Lower leg skin (tissue), 4 donors: ENCODE data around the gene MAMLD1. TPM values are rescaled to one million over a fixed set of nuclear protein-coding genes. Genes with fewer than 3 reads are reported as not detected.

ENCODE experiments used
- DNase-seq, 2 donors: peaks; one replicate each; pipeline ENCODE4 v3.0.0-alpha.2; 2019; ENCODE audit warnings: low spot score in 2 of 2
- H3K4me3 ChIP-seq: fragments of 200-600 bp; sonication (generic); 2 replicates; pipeline ENCODE4 v1.5.1; 2017; ENCODE audit warnings: mild to moderate bottlenecking, low read depth; ENCODE audit not compliant: poor library complexity, severe bottlenecking
- POLR2A ChIP-seq, 2 donors: fragments of 450-650 bp; IDR thresholded peaks; one replicate each; pipeline ENCODE4 v1.6.1; 2016 to 2017; ENCODE audit warnings: antibody characterized with exemption in 2 of 2, mild to moderate bottlenecking in 1 of 2, moderate library complexity in 1 of 2
- WGBS, 2 donors: methylation state at CpG; one replicate each; pipeline ENCODE4 v1.1.5; 2018; 5-methylcytosine and 5-hydroxymethylcytosine counted together
- intact Hi-C: fragments of 100-400 bp; cut with DNase I; formaldehyde crosslinking; loops from one replicate; pipeline ENCODE4 v1.15.0; 2023; ENCODE audit warnings: low total_unique reads
- total RNA-seq, 4 donors: library from RNA; depleted of rRNA; stranded (reverse); fragments of >200 nt; gene quantifications; one replicate each; pipeline ENCODE4 v1.1.0, GENCODE V29; 2016
- TF ChIP-seq, protein P1 (sequence below), 3 donors: fragments of 450-650 bp; IDR thresholded peaks; one replicate each; pipeline ENCODE4 v1.5.1; 2016; ENCODE audit warnings: antibody characterized with exemption in 3 of 3, mild to moderate bottlenecking in 3 of 3, moderate library complexity in 2 of 3

Gene MAMLD1
- total RNA-seq, 4 donors from 2014 or later: 1.9 to 3.2 (median 2.6) TPM

DNA sequence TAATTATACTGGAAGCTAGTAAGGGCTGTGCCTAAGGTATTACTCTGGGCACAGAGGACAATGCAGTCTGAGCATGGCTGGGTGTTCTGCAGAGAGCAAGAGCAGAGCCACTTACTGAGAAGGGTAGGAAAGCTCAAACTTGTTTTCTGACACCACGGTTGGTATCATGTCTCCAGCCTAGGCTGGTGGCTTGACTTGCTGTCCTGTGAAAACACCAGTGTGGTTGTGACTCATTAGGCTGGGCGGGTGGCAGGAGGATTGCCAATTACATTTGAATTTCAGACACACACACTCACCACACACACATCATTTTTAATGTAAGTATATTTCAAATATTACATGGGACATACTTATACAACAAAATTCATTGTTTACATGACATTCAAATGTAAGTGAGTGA lies 185.6 kb downstream of the MAMLD1 start:
- H3K4me3 ChIP-seq: no peak overlapping the region
- TF ChIP-seq POLR2A (IDR thresholded peaks at IDR 0.05): no peak
- TF ChIP-seq, protein P1, sequence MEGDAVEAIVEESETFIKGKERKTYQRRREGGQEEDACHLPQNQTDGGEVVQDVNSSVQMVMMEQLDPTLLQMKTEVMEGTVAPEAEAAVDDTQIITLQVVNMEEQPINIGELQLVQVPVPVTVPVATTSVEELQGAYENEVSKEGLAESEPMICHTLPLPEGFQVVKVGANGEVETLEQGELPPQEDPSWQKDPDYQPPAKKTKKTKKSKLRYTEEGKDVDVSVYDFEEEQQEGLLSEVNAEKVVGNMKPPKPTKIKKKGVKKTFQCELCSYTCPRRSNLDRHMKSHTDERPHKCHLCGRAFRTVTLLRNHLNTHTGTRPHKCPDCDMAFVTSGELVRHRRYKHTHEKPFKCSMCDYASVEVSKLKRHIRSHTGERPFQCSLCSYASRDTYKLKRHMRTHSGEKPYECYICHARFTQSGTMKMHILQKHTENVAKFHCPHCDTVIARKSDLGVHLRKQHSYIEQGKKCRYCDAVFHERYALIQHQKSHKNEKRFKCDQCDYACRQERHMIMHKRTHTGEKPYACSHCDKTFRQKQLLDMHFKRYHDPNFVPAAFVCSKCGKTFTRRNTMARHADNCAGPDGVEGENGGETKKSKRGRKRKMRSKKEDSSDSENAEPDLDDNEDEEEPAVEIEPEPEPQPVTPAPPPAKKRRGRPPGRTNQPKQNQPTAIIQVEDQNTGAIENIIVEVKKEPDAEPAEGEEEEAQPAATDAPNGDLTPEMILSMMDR (IDR thresholded peaks at IDR 0.05): no peak
- DNase-seq: no peak
- 33 to 49% methylated on average over 2 of the region's 2 CpGs for WGBS, 2 donors
- intact Hi-C loops: no loop called here

DNA sequence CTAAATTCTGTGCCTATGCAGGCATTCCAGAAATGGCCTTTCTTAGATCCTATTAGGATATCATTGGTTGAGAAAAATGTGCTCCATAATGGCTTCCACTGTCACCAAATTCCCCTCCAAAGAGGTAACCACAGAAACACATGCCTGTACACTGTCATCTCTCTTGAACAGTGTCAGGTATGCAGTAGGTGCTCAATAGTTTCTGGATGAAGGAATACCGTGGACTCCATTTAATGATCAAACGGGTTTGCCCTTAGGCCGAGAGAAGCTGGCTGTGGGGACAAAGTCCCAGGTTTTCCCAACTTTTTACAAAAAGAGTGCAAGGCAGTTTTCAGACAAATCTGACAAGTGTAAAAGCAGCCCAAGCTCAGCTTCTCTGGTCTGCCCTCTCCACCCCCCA lies 188.8 kb downstream of the MAMLD1 start:
- WGBS, 2 donors: 75 to 97% methylated on average over 3 of the region's 3 CpGs
- intact Hi-C loops: no loop called here
- no peak overlapping the region for H3K4me3 ChIP-seq
- TF ChIP-seq POLR2A (IDR thresholded peaks at IDR 0.05): no peak
- TF ChIP-seq, protein P1 (IDR thresholded peaks at IDR 0.05): no peak
- no peak for DNase-seq

DNA sequence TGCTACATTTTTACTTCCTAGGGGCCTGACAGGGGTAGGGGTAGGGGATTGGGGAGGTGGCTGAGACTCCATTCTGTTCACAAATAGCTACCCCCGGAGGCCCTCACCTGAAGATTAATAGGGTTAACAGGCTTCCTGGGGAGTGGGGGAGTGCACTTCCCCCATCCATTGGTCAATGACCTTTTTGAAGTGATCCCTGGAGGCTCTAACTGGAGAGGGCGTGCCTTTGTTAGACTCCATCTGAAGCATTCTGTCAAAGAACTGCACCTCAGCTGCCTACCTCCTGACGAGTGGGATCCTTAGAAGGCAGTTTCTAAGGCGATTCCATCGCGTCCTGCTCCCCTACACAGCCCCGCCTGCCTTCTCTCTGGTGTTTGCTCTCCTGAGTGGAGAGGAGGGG lies 195.3 kb downstream of the MAMLD1 start:
- intact Hi-C loops: no loop called here
- no peak for TF ChIP-seq POLR2A (IDR thresholded peaks at IDR 0.05)
- TF ChIP-seq, protein P1 (IDR thresholded peaks at IDR 0.05): no peak
- WGBS, 2 donors: 35 to 44% methylated on average over 5 to 7 of the region's 7 CpGs
- DNase-seq: no peak
- no peak overlapping the region for H3K4me3 ChIP-seq

Other genes with a start within 250 kb of the MAMLD1 start
- 10 to 100 TPM; 11.0 to 21.0 (median 14.1) TPM for gene MTM1, start 205.3 kb downstream of the MAMLD1 start, total RNA-seq